ENCODE measurements around the gene LARGE2. TPM values are rescaled to one million over a fixed set of nuclear protein-coding genes. Genes with fewer than 3 reads are reported as not detected.

LARGE2 gene
- total and polyA plus RNA-seq, 2 of the 13 experiments (the other 11 are each of a cell fraction or from before 2014, with no cell fraction given), result 8.5 to 21.6 TPM

DNA sequence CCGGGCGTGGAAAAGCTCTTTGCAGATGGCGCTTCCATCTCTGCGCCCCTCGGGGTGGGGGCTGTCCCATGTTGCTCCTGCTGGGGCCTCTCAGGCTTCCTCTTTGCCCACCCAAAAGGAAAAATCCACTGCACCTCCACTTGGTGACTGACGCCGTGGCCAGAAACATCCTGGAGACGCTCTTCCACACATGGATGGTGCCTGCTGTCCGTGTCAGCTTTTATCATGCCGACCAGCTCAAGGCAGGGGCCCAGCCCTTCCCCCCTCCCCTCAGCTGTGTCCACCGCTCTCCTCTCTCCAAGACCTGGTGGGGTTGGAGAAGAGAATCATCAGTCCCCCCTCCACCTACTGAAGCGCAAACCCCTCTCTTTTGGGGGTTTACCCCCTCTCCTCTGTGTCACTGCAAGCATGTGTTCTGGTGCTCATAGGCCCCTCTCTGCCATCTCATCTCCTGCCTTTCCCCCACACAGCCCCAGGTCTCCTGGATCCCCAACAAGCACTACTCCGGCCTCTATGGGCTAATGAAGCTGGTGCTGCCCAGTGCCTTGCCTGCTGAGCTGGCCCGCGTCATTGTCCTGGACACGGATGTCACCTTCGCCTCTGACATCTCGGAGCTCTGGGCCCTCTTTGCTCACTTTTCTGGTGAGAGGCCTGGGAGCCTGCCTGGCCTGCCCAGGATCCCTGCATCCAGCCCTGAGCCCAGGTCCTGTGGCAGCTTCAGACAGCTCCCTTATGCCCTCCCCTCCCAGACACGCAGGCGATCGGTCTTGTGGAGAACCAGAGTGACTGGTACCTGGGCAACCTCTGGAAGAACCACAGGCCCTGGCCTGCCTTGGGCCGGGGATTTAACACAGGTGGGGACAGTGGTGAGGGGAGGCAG, 1.8 kb downstream of the LARGE2 start:
- intact Hi-C loops (cut with micrococcal nuclease; ENCODE audit: unreplicated experiment), result loop anchor here (5.0 kb wide), 1 partner anchor 77 kb away; the partner anchor contains the start of gene CRY2
- BruUV-seq (replicated peaks), result TSS peak; percentile 44

More for the DNA sequence above, 1.8 kb downstream of the LARGE2 start:
- H3K27me3 ChIP-seq (ENCODE audit: control insufficient read depth in 1 of 2, insufficient read depth in 2 of 2, low read length in 2 of 2), result 0 out of 5 replicates have a peak, but pooled peaks cover 0 to 1% of the 10 kb centered on the region in 2 experiments
- H3K27ac ChIP-seq (ENCODE audit: extremely low read length, insufficient read depth, low read length), result no peak overlapping the region
- H3K9me3 ChIP-seq (ENCODE audit: low read length), result no peaks in the 10 kb centered on the region
- 97% methylated on average over 19 of the region's 22 CpGs for WGBS (ENCODE audit: low lambda C conversion rate)
- POLR2A ChIA-PET, result no interaction called here
- no peaks in the 10 kb centered on the region for H3K79me2 ChIP-seq (ENCODE audit: insufficient read depth, low read length)
- H3K4me2 ChIP-seq (ENCODE audit: low read depth, low read length), result no peak overlapping the region
- FAIRE-seq (no peak), ATAC-seq (no peak), DNase-seq (ENCODE audit: low spot score) (no peak)
- TF ChIP-seq, protein P1, sequence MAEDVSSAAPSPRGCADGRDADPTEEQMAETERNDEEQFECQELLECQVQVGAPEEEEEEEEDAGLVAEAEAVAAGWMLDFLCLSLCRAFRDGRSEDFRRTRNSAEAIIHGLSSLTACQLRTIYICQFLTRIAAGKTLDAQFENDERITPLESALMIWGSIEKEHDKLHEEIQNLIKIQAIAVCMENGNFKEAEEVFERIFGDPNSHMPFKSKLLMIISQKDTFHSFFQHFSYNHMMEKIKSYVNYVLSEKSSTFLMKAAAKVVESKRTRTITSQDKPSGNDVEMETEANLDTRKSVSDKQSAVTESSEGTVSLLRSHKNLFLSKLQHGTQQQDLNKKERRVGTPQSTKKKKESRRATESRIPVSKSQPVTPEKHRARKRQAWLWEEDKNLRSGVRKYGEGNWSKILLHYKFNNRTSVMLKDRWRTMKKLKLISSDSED (CRISPR knock-in tag; IDR thresholded peaks at IDR 0.05), result no peak
- no peak for TF ChIP-seq KAT7 (CRISPR knock-in tag; IDR thresholded peaks at IDR 0.05; ENCODE audit: borderline replicate concordance)
- no peak for TF ChIP-seq KLF9 (CRISPR knock-in tag; IDR thresholded peaks at IDR 0.05; ENCODE audit: low read depth)
- no peak for TF ChIP-seq ZNF282 (IDR thresholded peaks at IDR 0.05; ENCODE audit: partially characterized antibody)
- no peak for TF ChIP-seq AKAP8 (CRISPR knock-in tag; IDR thresholded peaks at IDR 0.05)
- no peak for TF ChIP-seq THYN1 (CRISPR knock-in tag; IDR thresholded peaks at IDR 0.05; ENCODE audit: borderline replicate concordance, low read depth)
- TF ChIP-seq, protein P2, sequence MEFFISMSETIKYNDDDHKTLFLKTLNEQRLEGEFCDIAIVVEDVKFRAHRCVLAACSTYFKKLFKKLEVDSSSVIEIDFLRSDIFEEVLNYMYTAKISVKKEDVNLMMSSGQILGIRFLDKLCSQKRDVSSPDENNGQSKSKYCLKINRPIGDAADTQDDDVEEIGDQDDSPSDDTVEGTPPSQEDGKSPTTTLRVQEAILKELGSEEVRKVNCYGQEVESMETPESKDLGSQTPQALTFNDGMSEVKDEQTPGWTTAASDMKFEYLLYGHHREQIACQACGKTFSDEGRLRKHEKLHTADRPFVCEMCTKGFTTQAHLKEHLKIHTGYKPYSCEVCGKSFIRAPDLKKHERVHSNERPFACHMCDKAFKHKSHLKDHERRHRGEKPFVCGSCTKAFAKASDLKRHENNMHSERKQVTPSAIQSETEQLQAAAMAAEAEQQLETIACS (CRISPR knock-in tag; IDR thresholded peaks at IDR 0.05), result no peak
- TF ChIP-seq ZNF737 (CRISPR knock-in tag; IDR thresholded peaks at IDR 0.05; ENCODE audit: borderline replicate concordance), result no peak
- TF ChIP-seq SMC3 (IDR thresholded peaks at IDR 0.05; ENCODE audit: low read length), result no peak
- TF ChIP-seq ZBTB8A (CRISPR knock-in tag; IDR thresholded peaks at IDR 0.05; ENCODE audit: borderline replicate concordance, low read depth), result no peak
- TF ChIP-seq KAT8 (CRISPR knock-in tag; IDR thresholded peaks at IDR 0.05), result no peak
- TF ChIP-seq, protein P3, sequence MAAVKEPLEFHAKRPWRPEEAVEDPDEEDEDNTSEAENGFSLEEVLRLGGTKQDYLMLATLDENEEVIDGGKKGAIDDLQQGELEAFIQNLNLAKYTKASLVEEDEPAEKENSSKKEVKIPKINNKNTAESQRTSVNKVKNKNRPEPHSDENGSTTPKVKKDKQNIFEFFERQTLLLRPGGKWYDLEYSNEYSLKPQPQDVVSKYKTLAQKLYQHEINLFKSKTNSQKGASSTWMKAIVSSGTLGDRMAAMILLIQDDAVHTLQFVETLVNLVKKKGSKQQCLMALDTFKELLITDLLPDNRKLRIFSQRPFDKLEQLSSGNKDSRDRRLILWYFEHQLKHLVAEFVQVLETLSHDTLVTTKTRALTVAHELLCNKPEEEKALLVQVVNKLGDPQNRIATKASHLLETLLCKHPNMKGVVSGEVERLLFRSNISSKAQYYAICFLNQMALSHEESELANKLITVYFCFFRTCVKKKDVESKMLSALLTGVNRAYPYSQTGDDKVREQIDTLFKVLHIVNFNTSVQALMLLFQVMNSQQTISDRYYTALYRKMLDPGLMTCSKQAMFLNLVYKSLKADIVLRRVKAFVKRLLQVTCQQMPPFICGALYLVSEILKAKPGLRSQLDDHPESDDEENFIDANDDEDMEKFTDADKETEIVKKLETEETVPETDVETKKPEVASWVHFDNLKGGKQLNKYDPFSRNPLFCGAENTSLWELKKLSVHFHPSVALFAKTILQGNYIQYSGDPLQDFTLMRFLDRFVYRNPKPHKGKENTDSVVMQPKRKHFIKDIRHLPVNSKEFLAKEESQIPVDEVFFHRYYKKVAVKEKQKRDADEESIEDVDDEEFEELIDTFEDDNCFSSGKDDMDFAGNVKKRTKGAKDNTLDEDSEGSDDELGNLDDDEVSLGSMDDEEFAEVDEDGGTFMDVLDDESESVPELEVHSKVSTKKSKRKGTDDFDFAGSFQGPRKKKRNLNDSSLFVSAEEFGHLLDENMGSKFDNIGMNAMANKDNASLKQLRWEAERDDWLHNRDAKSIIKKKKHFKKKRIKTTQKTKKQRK (IDR thresholded peaks at IDR 0.05; ENCODE audit: low read length), result no peak
- no peak for TF ChIP-seq ARNT (IDR thresholded peaks at IDR 0.05)
- H4K20me1 ChIP-seq (ENCODE audit: insufficient read depth, low read length), result no peaks in the 10 kb centered on the region
- CTCF ChIA-PET (ENCODE audit: low intra/inter-chr PET ratio, low total read pairs), result no interaction called here
- H3K4me3 ChIP-seq (replicated peaks in 1 of 3; ENCODE audit: insufficient read depth in 1 of 3, low read depth in 2 of 3, low read length in 3 of 3), result no peak overlapping the region
- no peak overlapping the region for H2AFZ ChIP-seq (ENCODE audit: low read length)
- in situ Hi-C loops (cut with HindIII; ENCODE audit: extremely low pct_ligation_motif_present, low pct_unique_long_range_greater_than_20kb), result no loop called here
- peaks cover 34% of the 10 kb centered on the region for H3K4me1 ChIP-seq (ENCODE audit: insufficient read depth, low read length)
- H3K36me3 ChIP-seq (replicated peaks in 1 of 2; ENCODE audit: control insufficient read depth in 1 of 2, insufficient read depth in 2 of 2, low read length in 2 of 2), result no peaks in the 10 kb centered on the region; a peak in 1 of 5 replicates
- no peak overlapping the region for H3K9ac ChIP-seq (ENCODE audit: insufficient read depth, low read depth, low read length)

Data from HepG2 (cell line).